ENCODE results near the gene PPIA. TPM values are rescaled to one million over a fixed set of nuclear protein-coding genes. Genes with fewer than 3 reads are reported as not detected.

Gene PPIA
- polyA plus RNA-seq, 1 of the 3 experiments (the other 2 are of a cell fraction) = 6,267 TPM

GRCh38 chr7:44794331-44794730 is 2.1 kb upstream of the PPIA start:
- Histone ChIP-seq H3K36me3 (replicated peaks in 1 of 2; ENCODE audit: control insufficient read depth in 1 of 2, insufficient read depth in 2 of 2, low read length in 1 of 2) (peaks cover 12 to 17% of the 10 kb centered on the region in 2 experiments), H3K27me3 (ENCODE audit: insufficient read depth) (no peaks in the 10 kb centered on the region), H3F3A (replicated peaks; ENCODE audit: insufficient read depth) (peaks cover 29% of the 10 kb centered on the region), H3K9ac (no peak overlapping the region), H4K20me1 (ENCODE audit: insufficient read depth) (peaks cover 20% of the 10 kb centered on the region), H3K4me3 (ENCODE audit: low read depth in 2 of 2, low read length in 1 of 2) (no peak overlapping the region), H3K27ac (ENCODE audit: low read depth in 2 of 2, low read length in 1 of 2) (no peak overlapping the region), H3K4me1 (ENCODE audit: control insufficient read depth in 1 of 2, insufficient read depth in 2 of 2, low read depth in 1 of 2, low read length in 1 of 2) (peaks cover 5% of the 10 kb centered on the region in 2 experiments; a peak in 3 of 4 replicates), H2AFZ (ENCODE audit: low read depth) (no peak overlapping the region), H3K9me3 (no peaks in the 10 kb centered on the region), H3K79me2 (ENCODE audit: insufficient read depth) (peaks cover 46% of the 10 kb centered on the region), H3K9me2 (no peaks in the 10 kb centered on the region), H3K4me2 (no peak overlapping the region)
- no peak for TF ChIP-seq JUND (IDR thresholded peaks at IDR 0.05)
- 65% methylated on average over 3 of the region's 3 CpGs for WGBS (ENCODE audit: low lambda C conversion rate)
- DNase-seq = no peak
- CTCF ChIA-PET = interaction anchor here (1.4 to 3.0 kb wide), 3 partner anchors 32 to 54 kb away, joined by 3 to 12 read pairs (median 4); partner anchors contain the start of gene H2AZ2
- POLR2A ChIA-PET = no interaction called here

- Histone ChIP-seq H4K20me1 (ENCODE audit: insufficient read depth) (peaks cover 37% of the 10 kb centered on the region), H3K4me1 (ENCODE audit: control insufficient read depth in 1 of 2, insufficient read depth in 2 of 2, low read depth in 1 of 2, low read length in 1 of 2) (peaks cover 5 to 7% of the 10 kb centered on the region in 2 experiments; a peak in 3 of 4 replicates), H3K79me2 (ENCODE audit: insufficient read depth) (peaks cover 63% of the 10 kb centered on the region), H3K27me3 (ENCODE audit: insufficient read depth) (no peaks in the 10 kb centered on the region), H3K9me3 (no peaks in the 10 kb centered on the region), H3K9me2 (no peaks in the 10 kb centered on the region), H3K27ac (ENCODE audit: low read depth in 2 of 2, low read length in 1 of 2) (peak overlapping the region; percentile 84 to 97), H3K9ac (peak overlapping the region; percentile 98), H3K36me3 (replicated peaks in 1 of 2; ENCODE audit: control insufficient read depth in 1 of 2, insufficient read depth in 2 of 2, low read length in 1 of 2) (peaks cover 23 to 34% of the 10 kb centered on the region in 2 experiments), H3K4me3 (ENCODE audit: low read depth in 2 of 2, low read length in 1 of 2) (peak overlapping the region; percentile 75 to 97), H2AFZ (ENCODE audit: low read depth) (peak overlapping the region; percentile 84), H3K4me2 (peak overlapping the region; percentile 97), H3F3A (replicated peaks; ENCODE audit: insufficient read depth) (peaks cover 44% of the 10 kb centered on the region)
- no peak for DNase-seq
- ChIA-PET POLR2A (no interaction called here), CTCF (interaction anchor here (1.2 to 4.4 kb wide), 3 partner anchors 9 to 339 kb away, joined by 3 to 13 read pairs (median 12); partner anchors contain the start of gene H2AZ2)
- WGBS (ENCODE audit: low lambda C conversion rate) = 1% methylated on average over 58 of the region's 59 CpGs
- no peak for TF ChIP-seq GATA2 (CRISPR knock-in tag; IDR thresholded peaks at IDR 0.05)
- no peak for TF ChIP-seq FOXM1 (IDR thresholded peaks at IDR 0.05; ENCODE audit: low read depth)
- no peak for TF ChIP-seq RFX5 (IDR thresholded peaks at IDR 0.05; ENCODE audit: low read length)
- TF ChIP-seq GABPA (IDR thresholded peaks at IDR 0.05; ENCODE audit: low read depth) = no peak
- no peak for TF ChIP-seq JUND (IDR thresholded peaks at IDR 0.05)
- peak; percentile 67 for TF ChIP-seq MXI1 (IDR thresholded peaks at IDR 0.05; ENCODE audit: low read depth, low read length)
- no peak for TF ChIP-seq REST (IDR thresholded peaks at IDR 0.05; ENCODE audit: low read depth, low read length)
- TF ChIP-seq, protein P1, sequence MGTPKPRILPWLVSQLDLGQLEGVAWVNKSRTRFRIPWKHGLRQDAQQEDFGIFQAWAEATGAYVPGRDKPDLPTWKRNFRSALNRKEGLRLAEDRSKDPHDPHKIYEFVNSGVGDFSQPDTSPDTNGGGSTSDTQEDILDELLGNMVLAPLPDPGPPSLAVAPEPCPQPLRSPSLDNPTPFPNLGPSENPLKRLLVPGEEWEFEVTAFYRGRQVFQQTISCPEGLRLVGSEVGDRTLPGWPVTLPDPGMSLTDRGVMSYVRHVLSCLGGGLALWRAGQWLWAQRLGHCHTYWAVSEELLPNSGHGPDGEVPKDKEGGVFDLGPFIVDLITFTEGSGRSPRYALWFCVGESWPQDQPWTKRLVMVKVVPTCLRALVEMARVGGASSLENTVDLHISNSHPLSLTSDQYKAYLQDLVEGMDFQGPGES (IDR thresholded peaks at IDR 0.05; ENCODE audit: low read depth, low read length) = no peak
- TF ChIP-seq FOSL2 (IDR thresholded peaks at IDR 0.05; ENCODE audit: borderline replicate concordance, low read depth) = no peak
- peak; percentile 47 for TF ChIP-seq YY1 (IDR thresholded peaks at IDR 0.05; ENCODE audit: low read depth)
- no peak for TF ChIP-seq NRF1 (IDR thresholded peaks at IDR 0.05; ENCODE audit: low read depth, low read length)
- 0 out of 2 replicates have a peak, but pooled peaks have one; percentile 17 for TF ChIP-seq ELF1 (IDR thresholded peaks at IDR 0.05)
- no peak for TF ChIP-seq EP300 (IDR thresholded peaks at IDR 0.05; ENCODE audit: borderline replicate concordance in 1 of 2, low read depth in 1 of 2, low read length in 1 of 2)
- no peak for TF ChIP-seq USF2 (IDR thresholded peaks at IDR 0.05; ENCODE audit: borderline replicate concordance, low read depth, low read length)
- TF ChIP-seq, protein P2, sequence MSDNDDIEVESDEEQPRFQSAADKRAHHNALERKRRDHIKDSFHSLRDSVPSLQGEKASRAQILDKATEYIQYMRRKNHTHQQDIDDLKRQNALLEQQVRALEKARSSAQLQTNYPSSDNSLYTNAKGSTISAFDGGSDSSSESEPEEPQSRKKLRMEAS (IDR thresholded peaks at IDR 0.05; ENCODE audit: low read depth) = peak; percentile 90
- 0 out of 2 replicates have a peak, but pooled peaks have one; percentile 11 for TF ChIP-seq SMC3 (IDR thresholded peaks at IDR 0.05; ENCODE audit: low read depth, low read length)
- no peak for TF ChIP-seq EZH2phosphoT487 (IDR thresholded peaks at IDR 0.05; ENCODE audit: borderline replicate concordance, low read depth)
- no peak for TF ChIP-seq NFIC (IDR thresholded peaks at IDR 0.05; ENCODE audit: borderline replicate concordance)
- TF ChIP-seq, protein P3, sequence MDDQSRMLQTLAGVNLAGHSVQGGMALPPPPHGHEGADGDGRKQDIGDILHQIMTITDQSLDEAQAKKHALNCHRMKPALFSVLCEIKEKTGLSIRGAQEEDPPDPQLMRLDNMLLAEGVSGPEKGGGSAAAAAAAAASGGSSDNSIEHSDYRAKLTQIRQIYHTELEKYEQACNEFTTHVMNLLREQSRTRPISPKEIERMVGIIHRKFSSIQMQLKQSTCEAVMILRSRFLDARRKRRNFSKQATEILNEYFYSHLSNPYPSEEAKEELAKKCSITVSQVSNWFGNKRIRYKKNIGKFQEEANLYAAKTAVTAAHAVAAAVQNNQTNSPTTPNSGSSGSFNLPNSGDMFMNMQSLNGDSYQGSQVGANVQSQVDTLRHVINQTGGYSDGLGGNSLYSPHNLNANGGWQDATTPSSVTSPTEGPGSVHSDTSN (IDR thresholded peaks at IDR 0.05) = no peak
- peak; percentile 80 for TF ChIP-seq RCOR1 (IDR thresholded peaks at IDR 0.05; ENCODE audit: low read length)
These were observed 412 bp upstream of the PPIA start for GRCh38 chr7:44796034-44796503.
